Measurements from ENCODE around the gene METTL13. TPM values are rescaled to one million over a fixed set of nuclear protein-coding genes. Genes with fewer than 3 reads are reported as not detected.

The METTL13 gene
- total and polyA plus RNA-seq, 2 donors (not counting 1 experiment from before 2014, with no cell fraction given) = 16.8 to 33.0 TPM

GRCh38 chr1:171833091-171833825 is 51.8 kb downstream of the METTL13 start:
- ATAC-seq (ENCODE audit: low read depth) (no peak), DNase-seq (no peak)
- ChIA-PET CTCF (no interaction called here), POLR2A (no interaction called here)
- intact Hi-C loops (cut with micrococcal nuclease) = no loop called here
- Histone ChIP-seq H3K9ac (ENCODE audit: low read length) (no peak overlapping the region), H3K4me3 (ENCODE audit: control extremely low read depth in 1 of 5, extremely low read depth in 1 of 5, insufficient read depth in 1 of 5, low read depth in 2 of 5, low read length in 4 of 5) (no peak overlapping the region), H3K4me2 (replicated peaks; ENCODE audit: low read depth, low read length, poor library complexity, severe bottlenecking) (no peak overlapping the region), H3K27me3 (replicated peaks in 1 of 4; ENCODE audit: control extremely low read depth in 1 of 4, control insufficient read depth in 3 of 4, insufficient read depth in 4 of 4, low read length in 3 of 4) (no peaks in the 10 kb centered on the region), H3K27ac (ENCODE audit: low read length in 2 of 2) (no peak overlapping the region), H3K9me3 (ENCODE audit: control extremely low read depth in 1 of 3, control insufficient read depth in 2 of 3, insufficient read depth in 1 of 3, low read length in 2 of 3) (peaks cover 0 to 2% (median 0%) of the 10 kb centered on the region in 3 donors), H3K36me3 (replicated peaks in 1 of 2; ENCODE audit: control extremely low read depth in 1 of 2, control insufficient read depth in 1 of 2, extremely low read depth in 1 of 2, insufficient read depth in 2 of 2, low read length in 1 of 2) (no peaks in the 10 kb centered on the region), H3K79me2 (ENCODE audit: control insufficient read depth, insufficient read depth, low read length) (no peaks in the 10 kb centered on the region), H4K20me1 (ENCODE audit: control insufficient read depth, insufficient read depth, low read length, poor library complexity, severe bottlenecking) (no peaks in the 10 kb centered on the region), H2AFZ (ENCODE audit: insufficient read depth, low read depth, low read length, poor library complexity, severe bottlenecking) (no peak overlapping the region), H3K4me1 (ENCODE audit: control insufficient read depth in 2 of 2, insufficient read depth in 2 of 2, low read length in 2 of 2) (no peaks in the 10 kb centered on the region)
- H3K27me3 Mint-ChIP-seq = no peaks in the 10 kb centered on the region
- no CpG with 5 or more reads among the region's 4 CpGs for WGBS (ENCODE audit: insufficient coverage)
- H3K27ac Mint-ChIP-seq = no peak overlapping the region
- no peak for TF ChIP-seq EZH2 (IDR thresholded peaks at IDR 0.05; ENCODE audit: borderline replicate concordance, insufficient read depth, low read depth, low read length, poor library complexity, severe bottlenecking)
- TF ChIP-seq, protein P1, sequence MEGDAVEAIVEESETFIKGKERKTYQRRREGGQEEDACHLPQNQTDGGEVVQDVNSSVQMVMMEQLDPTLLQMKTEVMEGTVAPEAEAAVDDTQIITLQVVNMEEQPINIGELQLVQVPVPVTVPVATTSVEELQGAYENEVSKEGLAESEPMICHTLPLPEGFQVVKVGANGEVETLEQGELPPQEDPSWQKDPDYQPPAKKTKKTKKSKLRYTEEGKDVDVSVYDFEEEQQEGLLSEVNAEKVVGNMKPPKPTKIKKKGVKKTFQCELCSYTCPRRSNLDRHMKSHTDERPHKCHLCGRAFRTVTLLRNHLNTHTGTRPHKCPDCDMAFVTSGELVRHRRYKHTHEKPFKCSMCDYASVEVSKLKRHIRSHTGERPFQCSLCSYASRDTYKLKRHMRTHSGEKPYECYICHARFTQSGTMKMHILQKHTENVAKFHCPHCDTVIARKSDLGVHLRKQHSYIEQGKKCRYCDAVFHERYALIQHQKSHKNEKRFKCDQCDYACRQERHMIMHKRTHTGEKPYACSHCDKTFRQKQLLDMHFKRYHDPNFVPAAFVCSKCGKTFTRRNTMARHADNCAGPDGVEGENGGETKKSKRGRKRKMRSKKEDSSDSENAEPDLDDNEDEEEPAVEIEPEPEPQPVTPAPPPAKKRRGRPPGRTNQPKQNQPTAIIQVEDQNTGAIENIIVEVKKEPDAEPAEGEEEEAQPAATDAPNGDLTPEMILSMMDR (IDR thresholded peaks at IDR 0.05) = no peak
- no peaks in the 10 kb centered on the region for H3K4me1 Mint-ChIP-seq
- H3K4me3 Mint-ChIP-seq = no peak overlapping the region
- H3K9me3 Mint-ChIP-seq (ENCODE audit: insufficient read depth) = peaks cover 6% of the 10 kb centered on the region

DNA sequence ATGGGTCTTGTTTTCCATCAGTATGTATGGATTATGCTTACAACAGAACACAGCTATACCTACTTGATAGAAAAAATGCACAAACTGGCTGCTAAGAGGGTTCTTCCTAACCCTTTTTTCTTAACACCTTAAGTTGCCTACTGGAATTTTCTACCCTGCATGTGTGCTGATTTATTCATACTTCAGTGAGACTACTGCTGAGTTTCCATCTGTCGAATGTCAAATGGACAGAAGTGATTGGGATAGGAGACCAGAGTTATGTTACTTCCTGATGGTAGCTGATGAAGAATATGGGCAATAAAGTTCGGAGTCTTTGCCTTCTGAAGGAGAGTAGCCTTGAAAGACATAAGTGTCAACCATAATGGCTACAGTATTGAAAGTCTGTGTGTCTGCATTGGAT is 53.4 kb downstream of the METTL13 start:
- POLR2A ChIA-PET = no interaction called here
- Histone ChIP-seq H3K4me3 (ENCODE audit: control extremely low read depth in 1 of 5, extremely low read depth in 1 of 5, insufficient read depth in 1 of 5, low read depth in 2 of 5, low read length in 4 of 5) (no peak overlapping the region), H3K36me3 (replicated peaks in 1 of 2; ENCODE audit: control extremely low read depth in 1 of 2, control insufficient read depth in 1 of 2, extremely low read depth in 1 of 2, insufficient read depth in 2 of 2, low read length in 1 of 2) (no peaks in the 10 kb centered on the region), H4K20me1 (ENCODE audit: control insufficient read depth, insufficient read depth, low read length, poor library complexity, severe bottlenecking) (no peaks in the 10 kb centered on the region), H2AFZ (ENCODE audit: insufficient read depth, low read depth, low read length, poor library complexity, severe bottlenecking) (no peak overlapping the region), H3K9me3 (ENCODE audit: control extremely low read depth in 1 of 3, control insufficient read depth in 2 of 3, insufficient read depth in 1 of 3, low read length in 2 of 3) (no peaks in the 10 kb centered on the region), H3K79me2 (ENCODE audit: control insufficient read depth, insufficient read depth, low read length) (no peaks in the 10 kb centered on the region), H3K27me3 (replicated peaks in 1 of 4; ENCODE audit: control extremely low read depth in 1 of 4, control insufficient read depth in 3 of 4, insufficient read depth in 4 of 4, low read length in 3 of 4) (no peaks in the 10 kb centered on the region), H3K4me1 (ENCODE audit: control insufficient read depth in 2 of 2, insufficient read depth in 2 of 2, low read length in 2 of 2) (no peaks in the 10 kb centered on the region), H3K27ac (ENCODE audit: low read length in 2 of 2) (no peak overlapping the region), H3K9ac (ENCODE audit: low read length) (no peak overlapping the region), H3K4me2 (replicated peaks; ENCODE audit: low read depth, low read length, poor library complexity, severe bottlenecking) (no peak overlapping the region)
- CTCF ChIA-PET = no interaction called here
- Mint-ChIP-seq H3K4me1 (no peaks in the 10 kb centered on the region), H3K4me3 (no peak overlapping the region), H3K9me3 (ENCODE audit: insufficient read depth) (no peaks in the 10 kb centered on the region), H3K27ac (no peak overlapping the region), H3K27me3 (no peaks in the 10 kb centered on the region)
- intact Hi-C loops (cut with micrococcal nuclease) = no loop called here
- DNase-seq (no peak), ATAC-seq (ENCODE audit: low read depth) (no peak)
- no peak for TF ChIP-seq EZH2 (IDR thresholded peaks at IDR 0.05; ENCODE audit: borderline replicate concordance, insufficient read depth, low read depth, low read length, poor library complexity, severe bottlenecking)
- TF ChIP-seq, protein P1 (IDR thresholded peaks at IDR 0.05) = no peak
- 100% methylated on average over 2 of the region's 2 CpGs for WGBS (ENCODE audit: insufficient coverage)

All from B cell (primary cell).